ENCODE data around the gene CPNE8.

Gene CPNE8

GRCh38 chr12:38934078-38934584 is 28.7 kb upstream of the CPNE8 start:
- Histone ChIP-seq H3K79me2 (no peaks in the 10 kb centered on the region), H3K4me1 (no peaks in the 10 kb centered on the region), H3K27me3 (ENCODE audit: control insufficient read depth, insufficient read depth, low read length) (no peaks in the 10 kb centered on the region), H3K9ac (no peak overlapping the region), H3K36me3 (ENCODE audit: control insufficient read depth, insufficient read depth, low read length) (no peaks in the 10 kb centered on the region), H3K4me2 (ENCODE audit: low read length) (no peak overlapping the region), H3K9me3 (ENCODE audit: control insufficient read depth, low read length) (no peaks in the 10 kb centered on the region), H3K27ac (no peak overlapping the region), H3K4me3 (ENCODE audit: low read depth, low read length) (no peak overlapping the region), H2AFZ (no peak overlapping the region)
- no peak for TF ChIP-seq CTCF (IDR thresholded peaks at IDR 0.05)

- no peaks in the 10 kb centered on the region for H3K36me3 ChIP-seq (ENCODE audit: control insufficient read depth, insufficient read depth, low read length)
- no peaks in the 10 kb centered on the region for H3K9me3 ChIP-seq (ENCODE audit: control insufficient read depth, low read length)
Measured at GRCh38 chr12:38932320-38932719, 26.9 kb upstream of the CPNE8 start.

GRCh38 chr12:38931461-38931860 is 26.1 kb upstream of the CPNE8 start:
- no peak overlapping the region for H3K9ac ChIP-seq
- H3K4me2 ChIP-seq (ENCODE audit: low read length), result no peak overlapping the region
- H3K79me2 ChIP-seq, result no peaks in the 10 kb centered on the region
- H3K36me3 ChIP-seq (ENCODE audit: control insufficient read depth, insufficient read depth, low read length), result no peaks in the 10 kb centered on the region
- H3K27me3 ChIP-seq (ENCODE audit: control insufficient read depth, insufficient read depth, low read length), result no peaks in the 10 kb centered on the region
- no peak overlapping the region for H3K27ac ChIP-seq
- no peaks in the 10 kb centered on the region for H3K4me1 ChIP-seq
- no peak overlapping the region for H3K4me3 ChIP-seq (ENCODE audit: low read depth, low read length)
- no peak overlapping the region for H2AFZ ChIP-seq
- H3K9me3 ChIP-seq (ENCODE audit: control insufficient read depth, low read length), result no peaks in the 10 kb centered on the region
- TF ChIP-seq CTCF (IDR thresholded peaks at IDR 0.05), result no peak

More at GRCh38 chr12:38932320-38932719, 26.9 kb upstream of the CPNE8 start:
- Histone ChIP-seq H3K9ac (no peak overlapping the region), H3K4me2 (ENCODE audit: low read length) (no peak overlapping the region), H3K27ac (no peak overlapping the region), H2AFZ (no peak overlapping the region), H3K79me2 (no peaks in the 10 kb centered on the region), H3K4me3 (ENCODE audit: low read depth, low read length) (no peak overlapping the region), H3K27me3 (ENCODE audit: control insufficient read depth, insufficient read depth, low read length) (no peaks in the 10 kb centered on the region), H3K4me1 (no peaks in the 10 kb centered on the region)
- no peak for TF ChIP-seq CTCF (IDR thresholded peaks at IDR 0.05)

GRCh38 chr12:38930990-38931389 is 25.6 kb upstream of the CPNE8 start:
- no peak for TF ChIP-seq CTCF (IDR thresholded peaks at IDR 0.05)
- no peak overlapping the region for H3K4me2 ChIP-seq (ENCODE audit: low read length)
- H3K36me3 ChIP-seq (ENCODE audit: control insufficient read depth, insufficient read depth, low read length), result no peaks in the 10 kb centered on the region
- no peaks in the 10 kb centered on the region for H3K27me3 ChIP-seq (ENCODE audit: control insufficient read depth, insufficient read depth, low read length)
- no peaks in the 10 kb centered on the region for H3K9me3 ChIP-seq (ENCODE audit: control insufficient read depth, low read length)
- no peak overlapping the region for H3K27ac ChIP-seq
- H3K9ac ChIP-seq, result no peak overlapping the region
- no peak overlapping the region for H3K4me3 ChIP-seq (ENCODE audit: low read depth, low read length)
- no peaks in the 10 kb centered on the region for H3K4me1 ChIP-seq
- H3K79me2 ChIP-seq, result no peaks in the 10 kb centered on the region
- no peak overlapping the region for H2AFZ ChIP-seq

- no peak overlapping the region for H2AFZ ChIP-seq
- H3K27ac ChIP-seq, result no peak overlapping the region
Measured at GRCh38 chr12:38926501-38926900, 21.1 kb upstream of the CPNE8 start.

More at GRCh38 chr12:38926501-38926900, 21.1 kb upstream of the CPNE8 start:
- no peaks in the 10 kb centered on the region for H3K27me3 ChIP-seq (ENCODE audit: control insufficient read depth, insufficient read depth, low read length)
- H3K36me3 ChIP-seq (ENCODE audit: control insufficient read depth, insufficient read depth, low read length), result no peaks in the 10 kb centered on the region
- no peak overlapping the region for H3K9ac ChIP-seq
- H3K9me3 ChIP-seq (ENCODE audit: control insufficient read depth, low read length), result no peaks in the 10 kb centered on the region
- H3K4me1 ChIP-seq, result no peaks in the 10 kb centered on the region
- no peak overlapping the region for H3K4me3 ChIP-seq (ENCODE audit: low read depth, low read length)
- TF ChIP-seq CTCF (IDR thresholded peaks at IDR 0.05), result no peak
- no peak overlapping the region for H3K4me2 ChIP-seq (ENCODE audit: low read length)
- no peaks in the 10 kb centered on the region for H3K79me2 ChIP-seq

Data from parathyroid adenoma (tissue), 2 donors.